GM15510 (cell line): Measurements from ENCODE around the gene SLC2A5.

Experiments used
- POLR2A ChIP-seq: IDR thresholded peaks from 3 replicates; pipeline ENCODE4 v1.6.1; 2011; ENCODE audit warnings: borderline replicate concordance; ENCODE audit not compliant: insufficient read length; ENCODE audit errors: extremely low read depth

Gene SLC2A5

DNA sequence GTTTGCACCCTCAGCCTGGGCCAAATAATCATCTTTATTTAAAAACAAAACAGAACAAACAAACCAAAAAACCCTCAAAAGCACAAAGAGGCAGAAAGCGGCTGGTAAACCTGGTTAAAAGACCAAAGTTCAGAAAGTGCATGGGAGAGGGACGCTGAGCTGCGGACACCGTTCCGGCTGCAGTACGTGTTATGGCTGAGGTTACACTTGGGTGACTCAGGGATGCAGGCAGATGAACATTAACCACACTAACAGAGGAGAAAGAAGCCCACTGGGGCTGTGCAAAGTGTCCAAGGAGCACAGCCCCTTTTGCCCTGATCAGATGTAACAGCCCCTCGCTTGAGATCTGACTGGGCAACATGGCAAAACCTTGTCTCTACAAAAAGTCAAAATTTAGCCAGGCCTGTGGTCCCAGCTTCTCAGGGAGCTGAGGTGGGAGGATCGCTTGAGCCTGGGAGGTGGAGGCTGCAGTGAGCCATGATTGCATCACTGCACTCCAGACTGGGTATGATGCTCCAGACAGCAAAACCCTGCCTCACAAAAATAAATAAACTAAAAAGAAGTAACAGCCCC, 31.1 kb upstream of the SLC2A5 start:
- TF ChIP-seq POLR2A: no peak

GRCh38 chr1:9099555-9099954, 30.1 kb upstream of the SLC2A5 start:
- TF ChIP-seq POLR2A: no peak

GRCh38 chr1:9097947-9098705, 28.7 kb upstream of the SLC2A5 start:
- no peak for TF ChIP-seq POLR2A

GRCh38 chr1:9095818-9096217, 26.4 kb upstream of the SLC2A5 start:
- TF ChIP-seq POLR2A: no peak

GRCh38 chr1:9093581-9093980, 24.1 kb upstream of the SLC2A5 start:
- TF ChIP-seq POLR2A: no peak

GRCh38 chr1:9093091-9093490, 23.7 kb upstream of the SLC2A5 start:
- TF ChIP-seq POLR2A: no peak

DNA sequence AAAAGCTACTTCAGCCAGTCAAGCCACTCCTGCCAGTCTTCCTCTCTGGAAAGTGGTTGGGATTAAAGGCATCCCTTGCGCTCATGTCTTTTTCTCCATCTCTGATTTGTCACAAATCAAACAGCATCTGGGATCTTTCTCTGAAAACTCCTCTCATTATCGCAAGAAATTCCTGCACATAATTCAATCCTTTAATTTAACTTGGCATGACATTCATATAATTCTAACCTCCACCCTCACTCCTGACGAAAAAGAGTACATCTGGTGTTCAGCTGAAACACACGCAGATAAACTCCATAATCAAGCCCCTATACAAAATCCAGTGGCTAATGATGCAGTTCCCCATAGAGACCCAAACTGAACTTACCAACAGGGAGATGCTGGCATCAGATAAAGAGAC, 19.4 kb upstream of the SLC2A5 start:
- TF ChIP-seq POLR2A: no peak

GRCh38 chr1:9087411-9088125, 18.1 kb upstream of the SLC2A5 start:
- TF ChIP-seq POLR2A: no peak

DNA sequence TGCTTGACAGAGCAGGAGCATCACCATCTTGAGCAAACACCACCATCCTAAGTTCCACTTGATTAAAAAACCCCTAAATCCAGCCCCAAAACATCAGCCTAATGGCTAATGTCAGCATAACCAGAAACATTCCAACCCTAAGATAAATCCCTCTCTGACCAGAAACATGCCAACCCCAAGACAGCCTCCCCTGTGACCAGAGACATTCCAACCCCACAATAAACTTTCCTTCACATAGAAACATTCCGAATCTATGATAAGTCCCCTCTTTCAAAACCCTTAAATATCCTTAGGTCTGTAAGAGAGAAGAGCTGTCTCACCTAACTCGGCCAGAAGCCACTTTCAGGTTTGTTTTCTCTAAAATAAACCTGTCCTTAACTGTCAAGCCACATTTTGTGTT, 17.4 kb upstream of the SLC2A5 start:
- no peak for TF ChIP-seq POLR2A

GRCh38 chr1:9086045-9086444, 16.6 kb upstream of the SLC2A5 start:
- no peak for TF ChIP-seq POLR2A

GRCh38 chr1:9085306-9085940, 16.0 kb upstream of the SLC2A5 start:
- no peak for TF ChIP-seq POLR2A

DNA sequence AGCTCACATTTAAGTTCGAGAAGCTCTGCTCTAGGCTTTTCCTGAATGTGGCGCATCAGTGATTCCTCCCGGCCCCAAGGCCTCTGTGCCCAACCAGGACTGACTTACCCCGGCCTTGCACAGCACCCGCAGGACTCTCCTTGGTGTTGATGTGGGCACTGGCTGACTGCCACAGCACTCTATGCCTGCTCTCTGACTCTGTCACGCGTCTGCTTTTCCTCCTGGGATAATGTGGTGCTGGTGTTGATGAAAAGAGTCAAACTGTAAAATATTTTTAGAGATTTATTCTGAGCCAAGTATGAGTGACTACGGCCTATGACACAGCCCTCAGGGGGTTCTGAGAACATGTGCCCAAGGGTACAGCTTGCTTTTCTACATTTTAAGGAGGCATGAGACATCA, 15.5 kb upstream of the SLC2A5 start:
- TF ChIP-seq POLR2A: no peak

GRCh38 chr1:9081473-9081872, 12.0 kb upstream of the SLC2A5 start:
- no peak for TF ChIP-seq POLR2A

DNA sequence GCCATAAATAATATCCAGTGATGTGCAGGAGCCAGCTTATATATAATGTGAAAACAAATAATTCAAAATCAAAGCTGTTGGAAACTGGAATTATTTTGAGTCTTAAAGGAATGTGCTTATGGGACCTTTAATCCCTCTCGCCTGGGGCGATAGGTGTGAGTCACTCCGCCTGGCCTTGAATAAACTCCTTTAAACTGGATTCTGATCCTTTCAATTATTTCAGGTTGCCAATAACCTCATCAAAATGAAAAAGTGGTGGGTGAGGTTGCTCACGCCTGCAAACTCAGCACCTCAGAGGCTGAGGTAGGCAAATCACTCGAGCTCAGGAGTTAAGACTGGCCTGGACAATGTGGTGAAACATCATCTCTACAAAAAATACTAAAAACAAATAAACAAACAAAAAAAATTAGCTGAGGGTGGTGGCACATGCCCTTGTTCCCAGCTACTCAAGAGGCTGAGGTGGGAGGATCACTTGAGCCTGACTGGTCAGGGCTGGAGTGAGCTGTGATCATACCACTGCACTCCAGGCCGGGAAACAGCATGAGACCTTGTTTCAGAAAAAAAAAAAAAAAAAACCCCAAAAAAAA, 11.4 kb upstream of the SLC2A5 start:
- TF ChIP-seq POLR2A: no peak
